ENCODE measurements around the gene RFX5. TPM values are rescaled to one million over a fixed set of nuclear protein-coding genes. Genes with fewer than 3 reads are reported as not detected.

The RFX5 gene
- total and polyA plus RNA-seq, 2 experiments from 2014 or later, result 13.3 to 44.5 TPM

DNA sequence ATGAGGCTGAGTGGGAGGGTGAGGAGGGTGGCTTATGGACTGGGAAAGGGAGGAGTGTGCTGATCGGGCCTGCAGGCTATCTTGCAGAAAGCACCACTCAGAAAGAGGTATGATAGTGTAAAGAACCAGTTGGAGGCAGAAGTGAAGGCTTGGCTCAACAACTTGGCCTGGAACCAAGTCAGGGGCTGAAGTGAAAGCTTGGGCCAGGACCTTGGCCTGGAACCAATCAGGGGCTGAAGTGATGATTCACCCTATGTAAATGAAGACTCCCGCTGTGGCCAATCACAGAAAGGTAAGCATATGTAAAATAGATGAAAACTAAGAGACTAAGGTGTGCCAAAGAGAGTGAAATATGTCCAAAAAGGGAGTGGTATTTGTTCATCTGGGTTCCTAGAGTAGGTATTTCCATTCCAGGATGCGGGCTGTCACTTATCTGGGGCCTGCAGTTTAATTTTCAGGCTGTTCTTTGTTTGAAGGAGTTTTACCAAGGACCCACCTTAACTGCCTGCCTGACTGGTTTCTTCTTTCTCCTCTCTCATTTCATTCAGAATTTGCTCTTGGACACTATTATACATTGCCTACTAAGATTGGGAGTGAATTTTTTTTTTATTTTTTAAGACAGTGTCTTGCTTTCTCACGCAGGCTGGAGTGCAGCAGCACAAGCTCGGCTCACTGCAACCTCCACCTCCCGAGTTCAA, 5.1 kb upstream of the RFX5 start:
- H2AFZ ChIP-seq, result no peak overlapping the region
- H3K27me3 ChIP-seq (ENCODE audit: insufficient read depth), result no peaks in the 10 kb centered on the region
- H3K9me2 ChIP-seq (ENCODE audit: insufficient read depth), result no peaks in the 10 kb centered on the region
- peaks cover 16% of the 10 kb centered on the region for H3K36me3 Mint-ChIP-seq (ENCODE audit: low read depth)
- H3K27ac Mint-ChIP-seq, result no peak overlapping the region
- H3K4me1 Mint-ChIP-seq, result peaks cover 11% of the 10 kb centered on the region; the same call in 2 of the 3 replicates
- no peak overlapping the region for H3K4me2 ChIP-seq
- H3K4me1 ChIP-seq (ENCODE audit: insufficient read depth), result peaks cover 9% of the 10 kb centered on the region
- H3K36me3 ChIP-seq (ENCODE audit: insufficient read depth), result 0 out of 2 replicates have a peak, but pooled peaks cover 3% of the 10 kb centered on the region
- peaks cover 10% of the 10 kb centered on the region for H3K27me3 Mint-ChIP-seq (ENCODE audit: insufficient read depth, low read depth, poor library complexity)
- ATAC-seq (no peak), DNase-seq (ENCODE audit: low spot score) (no peak)
- H4K20me1 ChIP-seq (replicated peaks; ENCODE audit: insufficient read depth), result no peaks in the 10 kb centered on the region
- H3K79me2 ChIP-seq (replicated peaks; ENCODE audit: insufficient read depth), result no peaks in the 10 kb centered on the region
- H3F3A ChIP-seq (replicated peaks; ENCODE audit: low read depth), result no peaks in the 10 kb centered on the region
- H3K4me3 Mint-ChIP-seq, result no peak overlapping the region
- no peak overlapping the region for H3K27ac ChIP-seq (ENCODE audit: low read depth)
- peaks cover 34% of the 10 kb centered on the region for H3K9me3 Mint-ChIP-seq
- no peak for TF ChIP-seq EZH2phosphoT487 (IDR thresholded peaks at IDR 0.05; ENCODE audit: unreplicated experiment)
- TF ChIP-seq STAT1 (IDR thresholded peaks at IDR 0.05; ENCODE audit: unreplicated experiment), result no peak
- TF ChIP-seq JUNB (IDR thresholded peaks at IDR 0.05; ENCODE audit: unreplicated experiment), result no peak
- no peak for TF ChIP-seq POLR2AphosphoS5 (IDR thresholded peaks at IDR 0.05; ENCODE audit: low read depth)
- no peak for TF ChIP-seq ZNF462 (CRISPR knock-in tag; IDR thresholded peaks at IDR 0.05)
- no peak for TF ChIP-seq NANOG (IDR thresholded peaks at IDR 0.05; ENCODE audit: borderline replicate concordance)
- no peak for TF ChIP-seq CREB1 (CRISPR knock-in tag; IDR thresholded peaks at IDR 0.05; ENCODE audit: low read depth)
- TF ChIP-seq REST (IDR thresholded peaks at IDR 0.05; ENCODE audit: unreplicated experiment), result no peak
- no peak for TF ChIP-seq EZH2 (IDR thresholded peaks at IDR 0.05; ENCODE audit: low read depth, unreplicated experiment)
- TF ChIP-seq CTCF (conservative IDR thresholded peaks at IDR 0.05; ENCODE audit: low read depth in 2 of 2), result no peak
- TF ChIP-seq, protein P1, sequence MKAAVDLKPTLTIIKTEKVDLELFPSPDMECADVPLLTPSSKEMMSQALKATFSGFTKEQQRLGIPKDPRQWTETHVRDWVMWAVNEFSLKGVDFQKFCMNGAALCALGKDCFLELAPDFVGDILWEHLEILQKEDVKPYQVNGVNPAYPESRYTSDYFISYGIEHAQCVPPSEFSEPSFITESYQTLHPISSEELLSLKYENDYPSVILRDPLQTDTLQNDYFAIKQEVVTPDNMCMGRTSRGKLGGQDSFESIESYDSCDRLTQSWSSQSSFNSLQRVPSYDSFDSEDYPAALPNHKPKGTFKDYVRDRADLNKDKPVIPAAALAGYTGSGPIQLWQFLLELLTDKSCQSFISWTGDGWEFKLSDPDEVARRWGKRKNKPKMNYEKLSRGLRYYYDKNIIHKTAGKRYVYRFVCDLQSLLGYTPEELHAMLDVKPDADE (IDR thresholded peaks at IDR 0.05), result no peak
- no peak for TF ChIP-seq ZNF114 (CRISPR knock-in tag; IDR thresholded peaks at IDR 0.05)
- TF ChIP-seq ZNF331 (CRISPR knock-in tag; IDR thresholded peaks at IDR 0.05; ENCODE audit: low read depth), result no peak
- H3K4me3 ChIP-seq, result no peak overlapping the region
